Psoas muscle (tissue), 8 donors: Measurements from ENCODE around the gene APAF1. TPM values are rescaled to one million over a fixed set of nuclear protein-coding genes. Genes with fewer than 3 reads are reported as not detected.
A peak's percentile ranks its signal among the peaks of the same experiment; 100 is the strongest.

ENCODE experiments used
- ATAC-seq, 4 donors: fragments of 200-7000 bp; cut with Tn5 transposase; one replicate each; pipeline ENCODE4 v1.9.1; 2020; ENCODE audit warnings: moderate library complexity in 3 of 4, mild to moderate bottlenecking in 2 of 4
- DNase-seq, 2 donors: peaks; one replicate each; pipeline ENCODE4 v3.0.0-alpha.2; 2020
- H3K27ac ChIP-seq: fragments of 200-600 bp; one replicate; pipeline ENCODE4 v1.8.0; 2022
- H3K27me3 ChIP-seq, 3 donors: fragments of 200-600 bp in 1 of 3; one replicate each; pipeline versions ENCODE4 v1.6.1 to v1.8.0; 2013 to 2022; ENCODE audit warnings: low read length in 2 of 3, mild to moderate bottlenecking in 2 of 3, moderate library complexity in 1 of 3; ENCODE audit not compliant: insufficient read depth in 3 of 3
- H3K36me3 ChIP-seq, 2 donors: fragments of 200-600 bp in 1 of 2; one replicate each; pipeline versions ENCODE4 v1.6.1 to v1.8.0; 2013 to 2022; ENCODE audit warnings: low read depth in 1 of 2, mild to moderate bottlenecking in 1 of 2, moderate library complexity in 1 of 2; ENCODE audit not compliant: insufficient read depth in 1 of 2
- H3K4me1 ChIP-seq: fragments of 200-600 bp; one replicate; pipeline ENCODE4 v1.8.0; 2022
- H3K4me3 ChIP-seq: fragments of 200-600 bp; one replicate; pipeline ENCODE4 v1.8.0; 2022; ENCODE audit warnings: mild to moderate bottlenecking
- H3K9me3 ChIP-seq: fragments of 200-600 bp; one replicate; pipeline ENCODE4 v1.8.0; 2022
- WGBS, 3 donors: extraction: QIAGEN DNeasy Blood & Tissue Kit; methylation state at CpG; one replicate each; pipeline versions ENCODE4 v1.1.6 to v1.1.7; 2013; 5-methylcytosine and 5-hydroxymethylcytosine counted together
- intact Hi-C, 2 donors: fragments of 100-400 bp; cut with DNase I; formaldehyde crosslinking; loops; one replicate each; pipeline versions ENCODE4 v1.11.0 to v1.14.2; 2022
- polyA plus RNA-seq, 3 donors: library from polyadenylated mRNA; stranded (reverse); fragments of 200-250 nt; gene quantifications; one replicate each; pipeline ENCODE4 v1.2.3, GENCODE V29; 2013
- total RNA-seq, 4 donors: library from RNA; stranded (reverse); fragmentation: NEBNext Ultra II Directional in 2 of 4; extraction: Animal tissue kit (Norgen Biotek cat#: 25700) in 2 of 4; gene quantifications; one replicate each; pipeline versions ENCODE4 v1.2.1 to v1.2.4, GENCODE V29; 2021 to 2023
- TF ChIP-seq, protein P1 (sequence below): fragments of 200-600 bp; IDR thresholded peaks from one replicate; pipeline ENCODE4 v1.8.0; 2022; ENCODE audit warnings: antibody characterized with exemption
- donor health status: healthy with polysubstance abuse.
- donor health status: DM: no; HTN: no; CAD: no; lungs with moderate emphysema.
- donor health status: Bipolar disorder and iron deficiency.
- donor health status: healthy.
- donor health status: DM: yes; HTN: yes; CAD: no.
- donor health status: DM: no; HTN: no; CAD: no.
- donor health status: DM: no; HTN: no; CAD: no.
- donor health status: DM: yes; HTN: yes; CAD: no.

The APAF1 gene
- total and polyA plus RNA-seq, 7 donors: 2.0 to 10.2 (median 4.3) TPM

DNA sequence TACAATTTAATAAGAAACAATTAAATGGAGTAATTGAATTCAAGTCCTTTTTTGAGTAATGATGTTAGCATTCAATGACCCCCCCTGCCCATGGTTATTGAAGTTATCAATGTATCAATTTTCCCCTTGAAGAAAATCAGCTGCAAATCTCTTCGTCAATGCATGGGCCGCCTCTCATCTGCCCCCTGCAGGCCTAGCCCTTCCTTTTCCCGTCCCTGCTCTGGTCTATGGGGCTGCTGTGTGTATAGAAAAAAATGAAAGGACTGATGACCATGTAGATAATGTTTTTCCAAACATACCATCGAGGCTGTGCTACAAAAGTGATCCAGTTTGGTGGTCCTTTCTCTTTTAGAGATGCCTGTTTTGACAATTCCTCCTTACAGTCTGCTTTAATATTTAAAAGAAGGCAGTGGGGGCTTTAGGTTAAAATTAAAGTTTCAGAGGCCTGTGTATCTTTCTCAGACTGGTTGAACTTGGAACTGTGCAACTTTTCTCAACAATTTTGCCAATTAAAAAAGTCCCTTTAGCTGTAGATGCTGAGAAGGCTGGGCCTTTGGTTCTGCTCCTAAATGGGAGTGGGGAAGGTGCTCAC lies 98.4 kb downstream of the APAF1 start:
- ATAC-seq (no peak), DNase-seq (no peak)
- H3K27ac ChIP-seq: no peak overlapping the region
- H3K4me1 ChIP-seq: no peaks in the 10 kb centered on the region
- TF ChIP-seq, protein P1, sequence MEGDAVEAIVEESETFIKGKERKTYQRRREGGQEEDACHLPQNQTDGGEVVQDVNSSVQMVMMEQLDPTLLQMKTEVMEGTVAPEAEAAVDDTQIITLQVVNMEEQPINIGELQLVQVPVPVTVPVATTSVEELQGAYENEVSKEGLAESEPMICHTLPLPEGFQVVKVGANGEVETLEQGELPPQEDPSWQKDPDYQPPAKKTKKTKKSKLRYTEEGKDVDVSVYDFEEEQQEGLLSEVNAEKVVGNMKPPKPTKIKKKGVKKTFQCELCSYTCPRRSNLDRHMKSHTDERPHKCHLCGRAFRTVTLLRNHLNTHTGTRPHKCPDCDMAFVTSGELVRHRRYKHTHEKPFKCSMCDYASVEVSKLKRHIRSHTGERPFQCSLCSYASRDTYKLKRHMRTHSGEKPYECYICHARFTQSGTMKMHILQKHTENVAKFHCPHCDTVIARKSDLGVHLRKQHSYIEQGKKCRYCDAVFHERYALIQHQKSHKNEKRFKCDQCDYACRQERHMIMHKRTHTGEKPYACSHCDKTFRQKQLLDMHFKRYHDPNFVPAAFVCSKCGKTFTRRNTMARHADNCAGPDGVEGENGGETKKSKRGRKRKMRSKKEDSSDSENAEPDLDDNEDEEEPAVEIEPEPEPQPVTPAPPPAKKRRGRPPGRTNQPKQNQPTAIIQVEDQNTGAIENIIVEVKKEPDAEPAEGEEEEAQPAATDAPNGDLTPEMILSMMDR: no peak
- H3K27me3 ChIP-seq: peaks cover 0 to 17% (median 0%) of the 10 kb centered on the region in 3 donors
- no peak overlapping the region for H3K4me3 ChIP-seq
- H3K9me3 ChIP-seq: no peaks in the 10 kb centered on the region
- 60 to 66% (median 64%) methylated on average over 4 of the region's 4 CpGs for WGBS, 3 donors
- intact Hi-C loops: no loop called here
- no peaks in the 10 kb centered on the region for H3K36me3 ChIP-seq

DNA sequence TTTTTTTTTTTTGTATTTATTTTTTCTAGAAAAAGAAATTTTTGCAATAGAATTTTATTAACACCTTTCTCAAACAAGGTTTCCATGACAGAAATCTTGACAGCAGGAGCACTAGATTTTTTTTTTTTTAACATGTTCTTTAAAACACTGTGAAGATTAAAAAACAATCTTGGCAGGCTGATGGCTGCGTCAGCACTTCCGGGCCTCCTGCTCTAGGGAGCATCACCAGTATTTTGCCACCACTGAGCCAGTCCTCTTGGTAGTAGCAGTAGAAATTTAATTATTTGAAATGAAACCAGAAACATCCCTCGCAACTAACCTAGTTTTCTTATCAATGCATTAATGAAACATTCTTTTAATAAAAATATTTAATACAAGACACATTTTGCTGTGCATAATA lies 99.6 kb downstream of the APAF1 start:
- WGBS, 3 donors: 80 to 90% (median 86%) methylated on average over 3 of the region's 3 CpGs
- no peak for ATAC-seq
- H3K4me3 ChIP-seq: no peak overlapping the region
- intact Hi-C loops: no loop called here
- DNase-seq: no peak
- no peak overlapping the region for H3K27ac ChIP-seq
- H3K36me3 ChIP-seq: no peaks in the 10 kb centered on the region
- no peaks in the 10 kb centered on the region for H3K9me3 ChIP-seq
- TF ChIP-seq, protein P1: no peak
- H3K27me3 ChIP-seq: peaks cover 0 to 17% (median 0%) of the 10 kb centered on the region in 3 donors
- H3K4me1 ChIP-seq: no peaks in the 10 kb centered on the region

DNA sequence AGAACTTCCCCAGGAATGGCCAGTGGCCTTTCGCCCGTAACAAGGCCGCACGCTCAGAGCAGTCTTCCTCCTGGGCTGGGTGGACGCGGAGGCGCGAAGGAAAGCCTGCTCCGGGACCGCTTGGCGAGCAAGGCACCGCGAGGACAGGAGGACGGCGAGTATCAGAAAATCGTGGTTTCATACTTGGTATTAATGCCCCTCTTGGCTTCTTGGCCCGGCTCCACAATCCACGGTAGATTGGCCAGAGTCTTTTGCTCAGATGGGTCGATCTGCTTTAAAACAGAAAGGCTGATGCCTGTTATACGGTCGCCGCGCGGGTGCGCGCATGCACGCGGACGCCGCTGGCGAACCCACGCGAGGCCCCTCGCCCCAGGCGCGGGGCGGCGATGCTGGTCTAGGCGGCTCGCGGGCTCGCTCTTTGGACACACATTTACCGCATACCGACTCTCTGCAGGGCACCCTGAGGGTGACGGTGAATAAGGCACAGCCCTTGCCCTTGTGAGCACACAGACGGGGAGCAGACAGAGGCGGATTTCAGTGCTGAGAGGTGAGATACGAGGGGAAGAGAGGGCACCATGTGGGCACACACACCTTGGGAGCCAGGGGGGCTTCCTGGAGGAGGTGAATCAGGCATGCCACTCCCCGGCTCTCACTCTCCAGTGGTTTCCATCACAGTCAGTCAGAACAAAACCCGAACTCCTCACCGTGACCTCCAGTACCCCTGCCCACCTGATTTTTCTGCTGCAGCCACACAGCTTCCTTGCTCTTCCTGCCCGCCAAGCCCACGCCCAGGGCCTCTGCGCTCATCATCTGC lies 100.7 kb downstream of the APAF1 start:
- TF ChIP-seq, protein P1: no peak
- DNase-seq (no peak), ATAC-seq (peak in 2 of 4 donors; percentile 46 to 54)
- WGBS, 3 donors: 9 to 14% (median 11%) methylated on average over 52 to 54 of the region's 54 CpGs
- no peak overlapping the region for H3K27ac ChIP-seq
- H3K27me3 ChIP-seq: peaks cover 0 to 17% (median 0%) of the 10 kb centered on the region in 3 donors
- peak overlapping the region; percentile 63 for H3K4me3 ChIP-seq
- H3K4me1 ChIP-seq: no peaks in the 10 kb centered on the region
- H3K9me3 ChIP-seq: no peaks in the 10 kb centered on the region
- no peaks in the 10 kb centered on the region for H3K36me3 ChIP-seq
- intact Hi-C loops: no loop called here

DNA sequence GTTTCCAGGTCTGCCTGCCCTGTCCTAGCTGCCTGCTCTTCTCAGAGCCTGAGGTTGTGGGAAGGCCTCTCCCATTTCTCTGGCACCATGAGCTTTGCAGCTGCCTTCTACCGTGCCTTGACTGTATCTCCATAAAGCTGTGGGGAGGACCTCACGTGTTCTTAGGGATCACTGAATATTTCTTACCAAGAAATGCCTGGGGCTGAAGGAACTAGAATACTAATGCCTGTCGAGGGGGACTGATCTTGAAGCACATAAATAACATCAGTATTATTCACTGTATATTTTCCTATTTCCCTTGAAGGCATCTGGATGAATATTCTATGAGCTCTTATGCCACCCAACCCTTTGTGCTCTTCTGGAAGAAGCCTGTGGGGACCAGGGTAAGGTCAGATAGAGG lies 103.4 kb downstream of the APAF1 start:
- no peak overlapping the region for H3K4me3 ChIP-seq

More for the DNA sequence above, 103.4 kb downstream of the APAF1 start:
- no peaks in the 10 kb centered on the region for H3K4me1 ChIP-seq
- ATAC-seq (no peak), DNase-seq (no peak)
- WGBS, 3 donors: 67 to 78% (median 77%) methylated on average over 3 of the region's 3 CpGs
- TF ChIP-seq, protein P1: no peak
- no peak overlapping the region for H3K27ac ChIP-seq
- peaks cover 0 to 17% (median 0%) of the 10 kb centered on the region in 3 donors for H3K27me3 ChIP-seq
- intact Hi-C loops: no loop called here
- no peaks in the 10 kb centered on the region for H3K9me3 ChIP-seq
- no peaks in the 10 kb centered on the region for H3K36me3 ChIP-seq
